ENCODE data around the gene CIC. TPM values are rescaled to one million over a fixed set of nuclear protein-coding genes. Genes with fewer than 3 reads are reported as not detected.

CIC gene
- polyA plus RNA-seq, 1 donor (not counting 4 experiments of a cell fraction or from before 2014, with no cell fraction given), result 3.1 TPM

GRCh38 chr19:42277821-42278451 is 8.9 kb downstream of the CIC start:
- TF ChIP-seq EZH2 (IDR thresholded peaks at IDR 0.05; ENCODE audit: low read length), result no peak
- TF ChIP-seq CTCF (optimal IDR thresholded peaks at IDR 0.05 in 1 of 3, IDR thresholded peaks at IDR 0.05 in 1 of 3, conservative IDR thresholded peaks at IDR 0.05 in 1 of 3; ENCODE audit: extremely low read depth in 1 of 3, insufficient read depth in 2 of 3, low read length in 3 of 3), result peak in 1 of 3 experiments; percentile 28
- peak overlapping the region; percentile 72 for H3K27ac ChIP-seq (ENCODE audit: control insufficient read depth, insufficient read depth, low read length)
- H4K20me1 ChIP-seq (ENCODE audit: control insufficient read depth, extremely low read depth, insufficient read depth, low read length), result no peaks in the 10 kb centered on the region
- H3K9me1 ChIP-seq (ENCODE audit: control insufficient read depth, extremely low read depth, insufficient read depth, low read length), result peaks cover 5% of the 10 kb centered on the region
- peaks cover 14 to 31% of the 10 kb centered on the region in 2 experiments for H3K36me3 ChIP-seq (ENCODE audit: control insufficient read depth in 2 of 2, extremely low read depth in 1 of 2, insufficient read depth in 2 of 2, low read length in 2 of 2)
- DNase-seq (ENCODE audit: low read depth, low spot score) (peak; percentile 87), FAIRE-seq (peak; percentile 93)
- peaks cover 48% of the 10 kb centered on the region for H3K79me2 ChIP-seq (ENCODE audit: control insufficient read depth, insufficient read depth, low read length)
- H3K9ac ChIP-seq (ENCODE audit: control insufficient read depth, extremely low read depth, insufficient read depth, low read length), result peak overlapping the region; percentile 68
- H3K4me3 ChIP-seq (ENCODE audit: control insufficient read depth in 2 of 3, extremely low read depth in 1 of 3, insufficient read depth in 2 of 3, low read depth in 1 of 3, low read length in 3 of 3), result peak overlapping the region in 2 of 3 experiments; percentile 49 to 75
- H3K4me2 ChIP-seq (ENCODE audit: control insufficient read depth, extremely low read depth, insufficient read depth, low read depth, low read length), result peak overlapping the region; percentile 93
- dilution Hi-C loops (cut with MboI; ENCODE audit: extremely low pct_ligation_motif_present, low sequenced_read_pairs), result no loop called here
- H3K9me3 ChIP-seq (ENCODE audit: control insufficient read depth, low read depth, low read length), result no peaks in the 10 kb centered on the region
- peaks cover 66% of the 10 kb centered on the region for H3K4me1 ChIP-seq (ENCODE audit: control insufficient read depth, extremely low read depth, insufficient read depth, low read length)
- H3K27me3 ChIP-seq (ENCODE audit: control insufficient read depth, extremely low read depth, insufficient read depth, low read length), result no peaks in the 10 kb centered on the region
- H2AFZ ChIP-seq (ENCODE audit: control insufficient read depth, low read length), result no peak overlapping the region

- H3K27me3 ChIP-seq (ENCODE audit: control insufficient read depth, extremely low read depth, insufficient read depth, low read length), result no peaks in the 10 kb centered on the region
- dilution Hi-C loops (cut with MboI; ENCODE audit: extremely low pct_ligation_motif_present, low sequenced_read_pairs), result no loop called here
- H3K4me3 ChIP-seq (ENCODE audit: control insufficient read depth in 2 of 3, extremely low read depth in 1 of 3, insufficient read depth in 2 of 3, low read depth in 1 of 3, low read length in 3 of 3), result peak overlapping the region in 2 of 3 experiments; percentile 49 to 75
- no peak overlapping the region for H2AFZ ChIP-seq (ENCODE audit: control insufficient read depth, low read length)
- no peaks in the 10 kb centered on the region for H3K9me3 ChIP-seq (ENCODE audit: control insufficient read depth, low read depth, low read length)
- TF ChIP-seq EZH2 (IDR thresholded peaks at IDR 0.05; ENCODE audit: low read length) (no peak), CTCF (optimal IDR thresholded peaks at IDR 0.05 in 1 of 3, IDR thresholded peaks at IDR 0.05 in 1 of 3, conservative IDR thresholded peaks at IDR 0.05 in 1 of 3; ENCODE audit: extremely low read depth in 1 of 3, insufficient read depth in 2 of 3, low read length in 3 of 3) (no peak)
- no peaks in the 10 kb centered on the region for H4K20me1 ChIP-seq (ENCODE audit: control insufficient read depth, extremely low read depth, insufficient read depth, low read length)
- DNase-seq (ENCODE audit: low read depth, low spot score) (no peak), FAIRE-seq (no peak)
- peak overlapping the region; percentile 68 for H3K9ac ChIP-seq (ENCODE audit: control insufficient read depth, extremely low read depth, insufficient read depth, low read length)
- H3K36me3 ChIP-seq (ENCODE audit: control insufficient read depth in 2 of 2, extremely low read depth in 1 of 2, insufficient read depth in 2 of 2, low read length in 2 of 2), result peaks cover 12 to 31% of the 10 kb centered on the region in 2 experiments
- H3K4me2 ChIP-seq (ENCODE audit: control insufficient read depth, extremely low read depth, insufficient read depth, low read depth, low read length), result peak overlapping the region; percentile 93
- H3K4me1 ChIP-seq (ENCODE audit: control insufficient read depth, extremely low read depth, insufficient read depth, low read length), result peaks cover 72% of the 10 kb centered on the region
- H3K79me2 ChIP-seq (ENCODE audit: control insufficient read depth, insufficient read depth, low read length), result peaks cover 42% of the 10 kb centered on the region
- H3K27ac ChIP-seq (ENCODE audit: control insufficient read depth, insufficient read depth, low read length), result peak overlapping the region; percentile 72
- peaks cover 5% of the 10 kb centered on the region for H3K9me1 ChIP-seq (ENCODE audit: control insufficient read depth, extremely low read depth, insufficient read depth, low read length)
Measured at GRCh38 chr19:42278452-42279154, 9.6 kb downstream of the CIC start.
